NCI-H1105 treated with DMSO at 0.1 percent for 48 hours (cell line): ENCODE data around the gene TSSK2.
"Not testable (repeated sequence)": the region's sequence is repeated elsewhere in the genome, so short reads cannot be mapped to it uniquely, and the experiment has no call there.

Experiments used
- DNase-seq: peaks from one replicate; lab custom pipeline; 2025; lab: John Stamatoyannopoulos, UW

The TSSK2 gene

GRCh38 chr22:19130959-19131684 is at the start of gene TSSK2:
Gene TSSK2, plus strand, starts transcription at chr22:19131308. Its CDS starts 92 bp downstream, at chr22:19131400.
- no peak for DNase-seq

- no peak for DNase-seq
Measured at GRCh38 chr22:19081351-19081750, 49.8 kb upstream of the TSSK2 start.

- peak; percentile 18 for DNase-seq
Measured at GRCh38 chr22:19082101-19082500, 49.0 kb upstream of the TSSK2 start.

DNA sequence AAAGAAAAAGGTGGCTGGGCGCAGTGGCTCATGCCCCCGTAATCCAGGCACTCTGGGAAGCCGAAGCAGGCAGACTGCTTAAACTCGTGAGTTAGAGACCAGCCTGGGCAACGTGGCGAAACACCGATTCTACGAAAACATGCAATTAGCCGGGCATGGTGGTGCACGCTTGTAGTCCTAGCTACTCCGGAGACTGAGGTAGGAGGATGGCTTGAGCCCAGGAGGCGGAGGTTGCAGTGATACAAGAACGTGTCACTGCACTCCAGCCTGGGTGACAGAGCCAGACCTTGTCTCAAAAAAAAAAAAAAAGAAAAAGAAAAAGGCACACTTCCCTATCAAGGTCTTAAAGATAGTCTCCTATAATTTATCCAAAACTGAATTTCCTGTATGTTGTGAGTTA is 48.3 kb upstream of the TSSK2 start:
- no peak for DNase-seq

DNA sequence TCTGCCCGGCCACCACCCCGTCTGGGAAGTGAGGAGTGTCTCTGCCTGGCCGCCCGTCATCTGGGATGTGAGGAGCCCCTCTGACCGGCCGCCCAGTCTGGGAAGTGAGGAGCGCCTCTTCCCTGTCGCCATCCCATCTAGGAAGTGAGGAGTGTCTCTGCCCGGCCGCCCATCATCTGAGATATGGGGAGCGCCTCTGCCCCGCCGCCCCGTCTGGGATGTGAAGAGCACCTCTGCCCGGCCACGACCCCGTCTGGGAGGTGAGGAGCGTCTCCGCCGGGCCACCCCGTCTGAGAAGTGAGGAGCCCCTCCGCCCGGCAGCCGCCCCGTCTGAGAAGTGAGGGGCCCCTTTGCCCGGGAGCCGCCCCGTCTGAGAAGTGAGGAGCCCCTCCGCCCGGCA is 47.0 kb upstream of the TSSK2 start:
- not testable (repeated sequence) for DNase-seq

DNA sequence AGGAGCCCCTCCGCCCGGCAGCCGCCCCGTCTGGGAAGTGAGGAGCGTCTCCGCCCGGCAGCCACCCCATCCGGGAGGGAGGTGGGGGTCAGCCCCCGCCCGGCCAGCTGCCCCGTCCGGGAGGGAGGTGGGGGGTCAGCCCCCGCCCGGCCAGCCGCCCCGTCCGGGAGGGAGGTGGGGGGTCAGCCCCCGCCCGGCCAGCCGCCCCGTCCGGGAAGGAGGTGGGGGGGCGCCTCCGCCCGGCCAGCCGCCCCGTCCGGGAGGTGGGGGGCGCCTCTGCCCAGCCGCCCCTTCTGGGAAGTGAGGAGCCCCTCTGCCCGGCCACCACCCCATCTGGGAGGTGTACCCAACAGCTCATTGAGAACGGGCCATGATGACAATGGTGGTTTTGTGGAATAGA is 46.5 kb upstream of the TSSK2 start:
- DNase-seq, result not testable (repeated sequence)

- DNase-seq, result peak; percentile 14
Measured at GRCh38 chr22:19085233-19085718, 45.8 kb upstream of the TSSK2 start.

DNA sequence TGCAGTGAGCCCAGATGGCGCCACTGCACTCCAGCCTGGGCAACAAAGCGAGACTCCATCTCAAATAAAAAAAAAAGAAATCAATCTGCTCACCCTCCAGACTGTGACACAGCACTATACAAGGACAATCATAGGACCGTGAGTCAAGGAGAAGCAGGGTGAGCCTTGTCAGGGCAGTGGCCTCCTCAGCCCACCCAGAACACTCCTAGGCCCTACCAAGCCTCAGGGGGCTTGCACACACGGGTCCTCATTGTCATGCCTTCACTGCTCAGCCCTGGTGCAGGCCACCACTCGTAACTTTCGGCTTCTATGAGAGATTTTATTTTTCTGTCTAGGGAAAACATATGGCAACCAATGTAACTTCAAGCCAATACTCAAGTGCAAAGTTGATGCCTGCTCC is 44.7 kb upstream of the TSSK2 start:
- no peak for DNase-seq

GRCh38 chr22:19086896-19087295 is 44.2 kb upstream of the TSSK2 start:
- DNase-seq, result no peak

GRCh38 chr22:19088866-19089595 is 42.1 kb upstream of the TSSK2 start:
- DNase-seq, result no peak

DNA sequence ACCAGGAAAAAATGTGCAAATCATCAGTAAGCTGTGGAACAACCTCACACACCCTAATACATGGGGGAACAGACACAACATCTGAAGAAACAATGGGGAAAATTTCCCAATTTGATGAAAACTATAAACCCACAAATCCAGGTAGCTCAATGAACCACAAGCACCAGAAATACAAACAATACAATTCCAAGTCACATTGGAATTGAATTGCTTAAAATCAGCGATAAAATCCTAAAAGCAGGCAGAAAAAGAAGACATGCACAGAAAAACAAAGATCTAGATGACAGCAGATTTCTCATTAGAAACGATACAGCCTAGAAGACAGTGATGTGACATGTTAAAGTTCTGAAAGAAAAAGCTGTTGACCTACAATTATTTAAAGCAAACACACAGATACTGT is 40.9 kb upstream of the TSSK2 start:
- no peak for DNase-seq

DNA sequence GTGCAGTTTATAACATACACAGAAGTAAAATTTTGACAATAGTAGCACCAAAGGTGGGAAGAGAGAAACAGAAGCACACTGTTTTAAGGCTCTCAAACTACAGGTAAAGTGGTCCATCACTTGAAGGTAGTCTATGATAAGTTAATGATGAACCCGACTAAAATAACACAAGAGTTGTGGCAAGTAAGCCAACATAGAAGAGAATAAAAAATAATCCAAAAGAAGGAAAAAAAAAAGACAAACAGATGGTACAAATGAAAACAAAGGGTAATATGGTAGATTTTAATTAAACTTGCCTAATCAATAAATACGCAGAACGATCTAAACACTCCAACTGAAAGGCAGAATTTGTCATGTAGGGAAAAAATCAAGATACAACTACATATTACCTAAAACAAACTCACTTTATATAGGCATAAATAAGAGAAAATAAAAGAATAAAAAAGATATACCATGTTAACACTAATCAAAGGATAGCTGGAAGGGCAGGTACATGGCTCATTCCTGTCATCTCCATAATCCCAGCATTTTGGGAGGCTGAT is 40.5 kb upstream of the TSSK2 start:
- no peak for DNase-seq

DNA sequence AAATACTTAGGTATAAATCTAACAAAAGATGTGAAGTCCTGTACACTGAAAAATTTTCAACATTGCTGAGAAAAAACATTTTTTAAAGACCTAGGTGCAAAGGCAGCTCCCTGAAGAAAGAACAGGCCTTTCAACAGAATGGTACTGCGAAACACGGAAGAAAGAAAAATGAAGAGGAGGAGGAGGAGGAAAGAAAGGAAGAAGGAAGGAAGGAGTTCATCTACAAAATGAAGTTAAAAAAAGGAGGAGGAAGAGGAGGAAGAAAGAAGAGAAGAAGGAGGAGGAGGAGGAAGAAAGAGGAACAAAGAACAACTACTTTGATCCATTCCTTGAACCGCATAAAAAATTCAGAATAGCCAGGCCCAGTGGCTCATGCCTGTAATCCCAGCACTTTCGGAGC is 38.4 kb upstream of the TSSK2 start:
- no peak for DNase-seq

DNA sequence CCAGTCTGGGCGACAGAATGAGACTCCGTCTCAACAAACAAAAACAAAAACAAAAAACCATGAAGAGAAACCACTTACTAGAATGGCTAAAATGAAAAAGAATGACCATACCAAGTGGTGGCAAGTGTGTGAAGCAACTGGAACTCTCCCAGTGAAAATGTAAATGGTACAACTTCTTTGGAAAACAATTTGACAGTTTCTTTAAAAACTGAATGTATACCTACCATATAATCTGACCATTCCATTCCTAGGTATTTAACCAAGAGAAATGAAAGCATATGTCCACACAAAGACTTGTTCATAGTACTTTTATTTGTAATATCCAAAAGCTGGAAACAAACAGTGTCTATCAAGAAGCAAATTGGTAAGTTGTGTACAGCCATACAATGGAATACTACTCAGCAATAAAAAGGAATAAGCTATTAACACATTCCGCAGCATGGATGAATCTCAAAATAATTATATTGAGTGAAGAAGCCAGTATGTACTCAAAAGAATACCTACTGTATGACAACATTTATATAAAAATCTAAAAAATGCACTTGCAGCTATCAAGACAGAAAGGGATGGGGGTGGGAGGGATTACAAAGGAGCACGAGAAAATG is 36.6 kb upstream of the TSSK2 start:
- no peak for DNase-seq

GRCh38 chr22:19096555-19096954 is 34.6 kb upstream of the TSSK2 start:
- no peak for DNase-seq

GRCh38 chr22:19097518-19097917 is 33.6 kb upstream of the TSSK2 start:
- DNase-seq, result no peak

GRCh38 chr22:19098157-19098556 is 33.0 kb upstream of the TSSK2 start:
- no peak for DNase-seq

DNA sequence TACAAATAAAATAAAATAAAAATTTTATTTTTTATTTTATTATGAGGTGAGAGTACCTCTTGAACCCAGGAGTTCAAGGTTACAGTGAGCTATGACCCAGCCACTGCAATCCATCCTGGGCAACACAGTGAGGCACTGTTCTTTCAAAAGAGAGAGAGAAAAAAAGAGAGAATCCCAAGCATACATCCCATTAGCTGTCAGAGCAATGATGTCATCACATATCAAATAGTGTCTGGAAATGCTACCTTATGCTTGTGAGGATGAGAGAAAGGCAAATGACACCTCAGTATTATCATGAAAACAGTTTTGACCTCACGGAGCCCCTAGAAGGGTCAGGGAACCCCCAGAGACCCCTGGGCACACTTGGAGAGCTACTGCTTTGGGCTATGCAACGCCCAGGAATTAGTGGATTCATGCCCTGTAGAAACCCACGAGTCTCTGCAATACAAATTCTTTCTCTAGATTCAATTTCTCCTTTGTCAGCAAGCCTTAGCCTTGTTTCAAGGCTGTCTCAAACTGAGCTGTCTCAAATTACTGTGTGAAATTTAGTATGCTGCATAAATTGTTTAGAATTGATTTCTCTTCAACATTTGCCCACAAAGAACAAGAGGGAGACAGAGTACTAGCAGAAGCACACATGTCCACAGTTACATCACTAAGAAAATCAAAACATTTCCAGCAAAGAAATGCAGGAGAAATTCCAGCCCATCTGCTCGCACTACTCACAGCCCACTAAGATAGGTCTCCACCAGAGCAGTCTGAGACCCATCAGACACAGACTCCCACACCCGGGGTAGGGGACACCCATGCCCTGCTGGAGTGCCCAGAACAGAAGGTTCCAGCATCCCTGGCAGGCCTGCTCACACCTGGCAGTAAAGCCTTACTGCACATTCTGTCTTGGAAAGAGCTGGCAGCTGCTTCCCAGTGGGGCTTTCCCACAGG is 27.0 kb upstream of the TSSK2 start:
- DNase-seq, result no peak

- DNase-seq, result no peak
Measured at GRCh38 chr22:19105456-19105855, 25.7 kb upstream of the TSSK2 start.

- no peak for DNase-seq
Measured at GRCh38 chr22:19105867-19106802, 25.0 kb upstream of the TSSK2 start.
